22Rv1 (cell line): ENCODE data around the gene RGP1.

Experiments
- CTCF ChIP-seq: fragments of 450-650 bp; IDR thresholded peaks from 2 replicates; pipeline ENCODE4 v1.5.1; 2017; ENCODE audit warnings: mild to moderate bottlenecking
- ZFX ChIP-seq: fragments of 450-650 bp; IDR thresholded peaks from 2 replicates; pipeline ENCODE4 v1.6.1; 2017; ENCODE audit warnings: antibody characterized with exemption, borderline replicate concordance

- TF ChIP-seq CTCF = no peak
- no peak for TF ChIP-seq ZFX
These were observed 49.1 kb upstream of the RGP1 start for GRCh38 chr9:35700031-35700430.
